ENCODE measurements around the gene SLC26A9. TPM values are rescaled to one million over a fixed set of nuclear protein-coding genes. Genes with fewer than 3 reads are reported as not detected.
"Not testable (repeated sequence)": the region's sequence is repeated elsewhere in the genome, so short reads cannot be mapped to it uniquely, and the experiment has no call there.

Gene SLC26A9
- total RNA-seq, 1 donor from 2014 or later: 0.23 TPM

- DNase-seq (ENCODE audit: extremely low read depth, low read depth, low spot score): not testable (repeated sequence)
Measured at GRCh38 chr1:205905095-205905494, 38.2 kb downstream of the SLC26A9 start.

DNA sequence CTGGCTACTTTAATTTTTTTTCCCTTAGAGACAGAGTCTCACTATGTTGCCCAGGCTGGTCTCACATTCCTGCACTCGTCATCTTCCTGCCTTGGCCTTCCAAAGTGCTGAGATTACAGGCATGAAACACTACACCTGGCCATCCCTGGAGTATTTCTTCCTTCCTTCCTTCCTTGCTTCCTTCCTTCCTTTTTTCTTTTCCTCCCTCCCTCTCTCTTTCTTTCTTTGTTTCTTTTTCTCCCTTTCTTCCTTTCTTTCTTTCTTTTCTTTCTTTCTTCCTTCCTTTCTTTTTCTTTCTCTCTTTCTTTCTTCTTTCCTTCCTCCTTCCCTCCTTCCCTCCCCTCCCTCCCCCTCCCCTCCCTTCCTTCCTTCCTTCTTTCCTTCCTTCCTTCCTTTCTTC, 46.9 kb downstream of the SLC26A9 start:
- no peak for DNase-seq (ENCODE audit: extremely low read depth, low read depth, low spot score)

- DNase-seq (ENCODE audit: extremely low read depth, low read depth, low spot score): not testable (repeated sequence)
Measured at GRCh38 chr1:205894119-205894518, 49.1 kb downstream of the SLC26A9 start.

- not testable (repeated sequence) for DNase-seq (ENCODE audit: extremely low read depth, low read depth, low spot score)
Measured at GRCh38 chr1:205892175-205892574, 51.1 kb downstream of the SLC26A9 start.

DNA sequence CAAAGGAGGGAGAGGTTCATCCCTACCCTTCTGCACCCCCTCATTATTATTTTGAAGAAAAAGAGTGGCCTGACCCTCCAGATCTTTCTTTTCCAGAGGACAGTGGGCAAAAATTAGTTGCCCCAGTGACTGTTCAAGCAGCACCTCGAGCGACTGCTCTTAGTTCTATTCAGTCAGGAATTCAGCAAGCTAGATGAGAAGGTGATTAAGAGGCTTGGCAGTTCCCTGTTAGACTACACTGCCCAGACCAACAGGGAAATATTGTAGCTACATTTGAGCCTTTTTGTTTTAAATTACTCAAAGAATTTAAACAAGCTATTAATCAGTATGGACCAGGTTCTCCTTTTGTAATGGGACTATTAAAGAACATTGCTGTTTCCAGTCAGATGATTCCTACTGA, 51.8 kb downstream of the SLC26A9 start:
- not testable (repeated sequence) for DNase-seq (ENCODE audit: extremely low read depth, low read depth, low spot score)

- not testable (repeated sequence) for DNase-seq (ENCODE audit: extremely low read depth, low read depth, low spot score)
Measured at GRCh38 chr1:205890631-205891030, 52.6 kb downstream of the SLC26A9 start.

DNA sequence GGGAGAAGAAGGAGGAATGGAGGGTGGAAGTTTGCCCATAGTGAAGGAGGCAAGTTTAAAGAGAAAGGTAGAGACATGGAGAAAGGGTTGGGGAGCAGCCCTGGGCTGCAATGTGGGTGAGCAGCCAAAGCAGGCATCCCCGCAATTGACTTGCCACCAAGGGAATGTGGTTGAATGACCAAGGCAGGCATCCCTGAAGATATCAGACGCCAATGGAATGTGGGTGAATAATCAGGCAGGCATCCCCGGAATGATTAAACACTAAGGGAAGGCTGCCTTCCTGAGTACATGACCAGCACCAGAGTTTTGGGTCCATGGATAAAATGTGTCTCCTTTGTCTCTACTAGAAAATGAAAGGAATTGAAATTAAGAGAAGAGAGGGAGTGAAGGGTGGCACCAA, 53.5 kb downstream of the SLC26A9 start:
- not testable (repeated sequence) for DNase-seq (ENCODE audit: extremely low read depth, low read depth, low spot score)

DNA sequence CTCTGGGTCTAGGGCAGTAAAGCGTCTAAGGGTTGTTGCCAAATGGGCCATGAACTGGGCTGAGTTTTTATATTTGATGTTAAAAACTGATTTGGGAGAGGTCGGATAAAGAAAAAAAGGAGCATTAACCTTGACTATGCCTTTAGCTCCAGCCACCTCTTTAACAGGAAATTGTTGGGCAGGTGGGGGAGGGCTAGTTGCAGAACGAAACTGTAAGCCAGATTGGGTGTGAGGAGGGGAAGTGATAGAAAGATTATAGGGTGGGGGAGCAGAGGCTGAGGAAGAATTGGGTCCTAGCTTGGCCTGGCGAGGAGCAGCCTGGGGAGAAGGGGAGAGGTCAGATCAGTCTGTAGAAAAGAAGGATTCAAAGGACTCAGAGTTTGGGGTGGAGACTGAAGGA, 54.2 kb downstream of the SLC26A9 start:
- not testable (repeated sequence) for DNase-seq (ENCODE audit: extremely low read depth, low read depth, low spot score)

GRCh38 chr1:205883792-205884191, 59.5 kb downstream of the SLC26A9 start:
- DNase-seq (ENCODE audit: extremely low read depth, low read depth, low spot score): no peak

GRCh38 chr1:205880923-205881322, 62.3 kb downstream of the SLC26A9 start:
- DNase-seq (ENCODE audit: extremely low read depth, low read depth, low spot score): no peak

GRCh38 chr1:205879974-205880373, 63.3 kb downstream of the SLC26A9 start:
- no peak for DNase-seq (ENCODE audit: extremely low read depth, low read depth, low spot score)

GRCh38 chr1:205878026-205878425, 65.2 kb downstream of the SLC26A9 start:
- no peak for DNase-seq (ENCODE audit: extremely low read depth, low read depth, low spot score)

DNA sequence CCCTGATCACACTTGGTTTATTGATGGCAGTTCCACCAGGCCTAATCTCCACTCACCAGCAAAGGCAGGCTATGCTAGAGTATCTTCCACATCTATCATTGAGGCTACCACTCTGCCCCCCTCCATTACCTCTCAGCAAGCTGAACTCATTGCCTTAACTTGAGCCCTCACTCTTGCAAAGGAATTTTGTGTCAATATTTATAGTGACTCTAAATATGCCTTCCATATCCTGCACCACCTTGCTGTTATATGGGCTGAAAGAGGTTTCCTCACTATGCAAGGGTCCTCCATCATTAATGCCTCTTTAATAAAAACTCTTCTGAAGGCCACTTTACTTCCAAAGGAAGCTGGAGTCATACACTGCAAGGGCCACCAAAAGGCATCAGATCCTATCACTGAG, 70.1 kb downstream of the SLC26A9 start:
- DNase-seq (ENCODE audit: extremely low read depth, low read depth, low spot score): not testable (repeated sequence)

DNA sequence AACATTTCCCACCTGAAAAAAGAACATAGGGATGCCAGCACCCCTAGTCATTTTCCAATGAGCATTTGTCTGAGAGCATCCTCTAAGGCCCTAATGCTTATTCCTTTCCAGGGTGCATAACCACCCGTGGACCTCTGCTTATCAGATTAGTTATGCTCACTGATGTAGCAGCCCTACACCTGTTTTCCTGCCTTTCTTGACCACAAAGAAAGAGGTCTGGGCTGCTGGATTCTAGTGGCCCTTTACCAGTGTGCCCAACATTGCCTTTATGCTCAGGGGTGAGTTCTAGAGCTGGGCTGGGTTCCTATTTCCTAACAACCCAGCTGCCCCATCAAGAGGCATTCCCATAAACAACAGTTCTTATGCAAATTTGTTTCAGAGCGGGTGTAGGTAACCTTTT, 73.0 kb downstream of the SLC26A9 start:
- no peak for DNase-seq (ENCODE audit: extremely low read depth, low read depth, low spot score)

Other genes starting within 250 kb of the SLC26A9 start
- gene NUCKS1, start 193.3 kb downstream of the SLC26A9 start, total RNA-seq: 74.4 and 76.0 TPM in 2 replicates
- 32.3 and 41.4 TPM in 2 replicates for gene RAB29, start 168.0 kb downstream of the SLC26A9 start, total RNA-seq
- gene SLC41A1, start 130.3 kb downstream of the SLC26A9 start, total RNA-seq: 29.8 and 50.8 TPM in 2 replicates
- not detected in 2 replicates for gene PM20D1, start 93.3 kb downstream of the SLC26A9 start, total RNA-seq
- 0.63 TPM in 1 of 2 replicates, not detected in the other for gene RAB7B, start 59.9 kb upstream of the SLC26A9 start, total RNA-seq
- not detected in 2 replicates for gene CTSE, start 80.4 kb upstream of the SLC26A9 start, total RNA-seq
- not detected in 2 replicates for gene RHEX, start 109.7 kb upstream of the SLC26A9 start, total RNA-seq
- gene AVPR1B, start 173.9 kb upstream of the SLC26A9 start, total RNA-seq: not detected in 2 replicates